GM19324 (cell line): ENCODE measurements around the gene SPATA33.

ENCODE experiments used
- ATAC-seq: cut with Tn5 transposase; IDR thresholded peaks from one replicate; pipeline ENCODE4 v1.9.1; 2021; ENCODE audit warnings: mild to moderate bottlenecking, moderate library complexity; ENCODE audit not compliant: unreplicated experiment, low FRiP score

The SPATA33 gene

GRCh38 chr16:89706518-89707260 is 49.1 kb downstream of the SPATA33 start:
- no peak for ATAC-seq

- no peak for ATAC-seq
These were observed 50.1 kb downstream of the SPATA33 start for GRCh38 chr16:89707695-89708094.

GRCh38 chr16:89708481-89708931 is 50.9 kb downstream of the SPATA33 start:
- no peak for ATAC-seq

GRCh38 chr16:89709166-89709565 is 51.5 kb downstream of the SPATA33 start:
- no peak for ATAC-seq

- no peak for ATAC-seq
These were observed 52.2 kb downstream of the SPATA33 start for GRCh38 chr16:89709716-89710432.

GRCh38 chr16:89710709-89711564 is 53.3 kb downstream of the SPATA33 start:
- ATAC-seq = no peak

- no peak for ATAC-seq
These were observed 54.1 kb downstream of the SPATA33 start for GRCh38 chr16:89711601-89712273.

- ATAC-seq = no peak
These were observed 54.7 kb downstream of the SPATA33 start for GRCh38 chr16:89712274-89712781.

GRCh38 chr16:89716493-89716892 is 58.9 kb downstream of the SPATA33 start:
- no peak for ATAC-seq

- ATAC-seq = no peak
These were observed 59.5 kb downstream of the SPATA33 start for GRCh38 chr16:89716916-89717687.

GRCh38 chr16:89717688-89718505 is 60.3 kb downstream of the SPATA33 start:
- no peak for ATAC-seq
